ENCODE data around the gene PRDM12.
"Not testable (repeated sequence)": the region's sequence is repeated elsewhere in the genome, so short reads cannot be mapped to it uniquely, and the experiment has no call there.

PRDM12 gene

GRCh38 chr9:130675396-130675795, 11.0 kb downstream of the PRDM12 start:
- H3K27ac ChIP-seq = no peak overlapping the region
- TF ChIP-seq, protein P1, sequence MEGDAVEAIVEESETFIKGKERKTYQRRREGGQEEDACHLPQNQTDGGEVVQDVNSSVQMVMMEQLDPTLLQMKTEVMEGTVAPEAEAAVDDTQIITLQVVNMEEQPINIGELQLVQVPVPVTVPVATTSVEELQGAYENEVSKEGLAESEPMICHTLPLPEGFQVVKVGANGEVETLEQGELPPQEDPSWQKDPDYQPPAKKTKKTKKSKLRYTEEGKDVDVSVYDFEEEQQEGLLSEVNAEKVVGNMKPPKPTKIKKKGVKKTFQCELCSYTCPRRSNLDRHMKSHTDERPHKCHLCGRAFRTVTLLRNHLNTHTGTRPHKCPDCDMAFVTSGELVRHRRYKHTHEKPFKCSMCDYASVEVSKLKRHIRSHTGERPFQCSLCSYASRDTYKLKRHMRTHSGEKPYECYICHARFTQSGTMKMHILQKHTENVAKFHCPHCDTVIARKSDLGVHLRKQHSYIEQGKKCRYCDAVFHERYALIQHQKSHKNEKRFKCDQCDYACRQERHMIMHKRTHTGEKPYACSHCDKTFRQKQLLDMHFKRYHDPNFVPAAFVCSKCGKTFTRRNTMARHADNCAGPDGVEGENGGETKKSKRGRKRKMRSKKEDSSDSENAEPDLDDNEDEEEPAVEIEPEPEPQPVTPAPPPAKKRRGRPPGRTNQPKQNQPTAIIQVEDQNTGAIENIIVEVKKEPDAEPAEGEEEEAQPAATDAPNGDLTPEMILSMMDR (conservative IDR thresholded peaks at IDR 0.05; ENCODE audit: low read depth) = no peak
- no peak for DNase-seq (ENCODE audit: low spot score)
- POLR2A ChIA-PET (ENCODE audit: low non-redundant PET) = no interaction called here
- CTCF ChIA-PET = no interaction called here

- TF ChIP-seq, protein P1 (conservative IDR thresholded peaks at IDR 0.05; ENCODE audit: low read depth) = no peak
- H3K27ac ChIP-seq = no peak overlapping the region
- no peak for DNase-seq (ENCODE audit: low spot score)
- POLR2A ChIA-PET (ENCODE audit: low non-redundant PET) = no interaction called here
- CTCF ChIA-PET = no interaction called here
Measured at GRCh38 chr9:130677252-130677651, 12.9 kb downstream of the PRDM12 start.

GRCh38 chr9:130680836-130681768, 16.7 kb downstream of the PRDM12 start:
- peak overlapping the region; percentile 64 for H3K27ac ChIP-seq
- TF ChIP-seq, protein P1 (conservative IDR thresholded peaks at IDR 0.05; ENCODE audit: low read depth) = no peak
- ChIA-PET POLR2A (ENCODE audit: low non-redundant PET) (no interaction called here), CTCF (interaction anchor here (0.7 to 1.2 kb wide), 2 partner anchors 210 to 326 kb away, joined by 3 read pairs; no protein-coding TSS in a partner anchor)
- DNase-seq (ENCODE audit: low spot score) = peak; percentile 95

- TF ChIP-seq, protein P1 (conservative IDR thresholded peaks at IDR 0.05; ENCODE audit: low read depth) = no peak
- no peak for DNase-seq (ENCODE audit: low spot score)
- ChIA-PET CTCF (interaction anchor here (0.5 to 3.8 kb wide), 18 partner anchors 16 to 538 kb away, joined by 3 to 89 read pairs (median 4); partner anchors contain the start of gene PRDM12), POLR2A (ENCODE audit: low non-redundant PET) (interaction anchor here (0.6 kb wide), 1 partner anchor 71 kb away, joined by 3 read pairs; no protein-coding TSS in a partner anchor)
- H3K27ac ChIP-seq = peak overlapping the region; percentile 64
Measured at GRCh38 chr9:130681769-130682420, 17.5 kb downstream of the PRDM12 start.

DNA sequence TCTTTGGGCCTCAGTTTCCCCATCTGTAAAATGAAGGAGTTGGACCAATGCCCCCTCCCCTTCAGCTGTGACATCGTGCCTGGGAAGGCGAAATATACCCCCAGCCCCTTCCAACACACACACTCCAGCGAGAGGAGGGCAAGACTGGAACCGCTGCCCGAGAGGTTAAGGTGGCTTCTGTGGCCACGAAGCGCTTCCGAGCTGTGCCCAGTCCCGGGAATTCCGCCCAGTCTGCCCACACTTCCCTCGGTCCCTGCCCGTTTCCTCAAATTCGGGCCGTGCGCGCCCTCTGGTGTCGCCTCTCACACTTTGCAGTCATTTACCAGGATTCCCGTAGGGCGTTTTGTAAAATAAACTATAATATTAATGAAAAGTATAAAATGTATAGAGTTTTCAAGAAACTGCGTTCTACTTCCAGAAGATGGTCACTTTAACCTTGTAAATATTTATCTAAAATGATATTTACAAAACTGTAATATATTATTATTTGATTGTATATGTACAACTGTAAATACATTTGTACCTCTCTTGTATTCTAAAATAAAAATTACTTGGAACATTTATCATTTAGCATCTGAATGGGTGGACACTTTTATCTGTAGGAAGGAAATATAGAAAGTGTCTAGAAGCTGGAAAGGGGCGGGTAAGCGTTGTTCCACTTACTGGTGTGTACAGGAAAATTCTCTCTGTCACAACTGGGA, 18.2 kb downstream of the PRDM12 start:
- ChIA-PET POLR2A (ENCODE audit: low non-redundant PET) (interaction anchor here (0.7 kb wide), 1 partner anchor 59 kb away, joined by 6 read pairs; no protein-coding TSS in a partner anchor), CTCF (interaction anchor here (0.5 to 3.8 kb wide), 25 partner anchors 17 to 696 kb away, joined by 3 to 89 read pairs (median 4); partner anchors contain the start of gene PRDM12)
- H3K27ac ChIP-seq = peak overlapping the region; percentile 64
- TF ChIP-seq, protein P1 (conservative IDR thresholded peaks at IDR 0.05; ENCODE audit: low read depth) = peak; percentile 96
- peak; percentile 96 for DNase-seq (ENCODE audit: low spot score)

DNA sequence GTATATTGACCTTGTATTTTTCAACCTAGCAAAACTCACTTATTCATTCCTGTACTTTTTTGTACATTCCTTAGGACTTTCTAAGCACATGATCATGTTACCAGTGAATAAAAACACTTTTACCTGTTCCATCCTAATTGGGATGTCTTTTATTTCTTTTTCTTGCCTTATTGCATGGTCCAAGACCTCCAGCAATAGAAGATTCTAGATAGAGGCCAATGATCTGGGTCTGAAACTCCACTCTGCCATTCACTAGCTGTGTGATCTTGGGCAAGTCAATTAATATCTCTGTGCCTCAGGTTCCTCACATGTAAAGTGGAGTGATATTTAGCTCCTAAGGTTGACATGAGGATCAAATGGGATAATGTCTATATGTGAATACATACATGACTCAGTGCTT, 20.7 kb downstream of the PRDM12 start:
- CTCF ChIA-PET = interaction anchor here (1.4 to 3.8 kb wide), 4 partner anchors 8 to 222 kb away, joined by 3 to 89 read pairs (median 8); partner anchors contain the start of gene EXOSC2
- POLR2A ChIA-PET (ENCODE audit: low non-redundant PET) = no interaction called here
- TF ChIP-seq, protein P1 (conservative IDR thresholded peaks at IDR 0.05; ENCODE audit: low read depth) = no peak
- no peak overlapping the region for H3K27ac ChIP-seq
- DNase-seq (ENCODE audit: low spot score) = no peak

- H3K27ac ChIP-seq; POLR2A ChIA-PET (ENCODE audit: low non-redundant PET); DNase-seq (ENCODE audit: low spot score): not testable (repeated sequence)
- CTCF ChIA-PET = interaction anchor here (0.6 to 1.1 kb wide), 6 partner anchors 15 to 260 kb away, joined by 3 to 11 read pairs (median 4); no protein-coding TSS in a partner anchor
Measured at GRCh38 chr9:130685945-130686344, 21.6 kb downstream of the PRDM12 start.
